Mesodermal cell (in vitro differentiated cells): ENCODE data around the gene THOC6.

Experiments used
- H3K27ac ChIP-seq: 2 replicates; pipeline ENCODE4 v1.7.0; 2013; ENCODE audit warnings: mild to moderate bottlenecking, low read depth, low read length, moderate library complexity; ENCODE audit not compliant: severe bottlenecking
- H3K36me3 ChIP-seq: 2 replicates; pipeline ENCODE4 v1.7.1; 2013; ENCODE audit warnings: mild to moderate bottlenecking, low read length, moderate library complexity; ENCODE audit not compliant: control insufficient read depth, insufficient read depth
- H3K4me1 ChIP-seq: one replicate; pipeline ENCODE4 v1.7.1; 2013; ENCODE audit warnings: mild to moderate bottlenecking, low read length; ENCODE audit not compliant: insufficient read depth, control insufficient read depth, poor library complexity, severe bottlenecking
- H3K4me3 ChIP-seq: 2 replicates; pipeline ENCODE4 v1.7.0; 2013; ENCODE audit warnings: low read length, control low read depth, mild to moderate bottlenecking; ENCODE audit not compliant: insufficient read depth, poor library complexity, severe bottlenecking; ENCODE audit errors: extremely low read depth
- H3K9me3 ChIP-seq: 2 replicates; pipeline ENCODE4 v1.7.1; 2013; ENCODE audit warnings: mild to moderate bottlenecking, low read length, moderate library complexity; ENCODE audit not compliant: control insufficient read depth
- WGBS, 2 experiments: methylation state at CpG; one replicate each; pipeline ENCODE4 v1.1.5; 2013; ENCODE audit warnings: missing lambda C conversion rate in 2 of 2; ENCODE audit not compliant: insufficient coverage in 2 of 2; 5-methylcytosine and 5-hydroxymethylcytosine counted together

THOC6 gene

GRCh38 chr16:3017794-3018506 is 5.9 kb upstream of the THOC6 start, which contains the start of gene CLDN6:
CLDN6 (minus strand) TSS chr16:3018183; CDS start chr16:3016021, 2,162 bp downstream.
- peaks cover 11% of the 10 kb centered on the region for H3K4me1 ChIP-seq
- no peaks in the 10 kb centered on the region for H3K9me3 ChIP-seq
- 2 to 8% methylated on average over 20 to 43 of the region's 52 CpGs for WGBS, 2 experiments
- peak within 1 kb of the TSS; percentile 59 for H3K4me3 ChIP-seq
- peaks cover 10% of the 10 kb centered on the region for H3K36me3 ChIP-seq
- no peak within 1 kb of the TSS for H3K27ac ChIP-seq

- Histone ChIP-seq H3K4me3 (peak overlapping the region; percentile 73), H3K27ac (peak overlapping the region; percentile 100), H3K9me3 (no peaks in the 10 kb centered on the region), H3K4me1 (peaks cover 15% of the 10 kb centered on the region), H3K36me3 (peaks cover 16% of the 10 kb centered on the region)
- WGBS, 2 experiments = 54 to 55% methylated on average over 32 to 35 of the region's 40 CpGs
Observed at GRCh38 chr16:3019594-3020246, 4.1 kb upstream of the THOC6 start.

- Histone ChIP-seq H3K36me3 (peaks cover 16% of the 10 kb centered on the region), H3K27ac (peak within 1 kb of the TSS; percentile 100), H3K4me1 (peaks cover 15% of the 10 kb centered on the region), H3K4me3 (peak within 1 kb of the TSS; percentile 73), H3K9me3 (no peaks in the 10 kb centered on the region)
- 0 to 1% methylated on average over 28 to 30 of the region's 49 CpGs for WGBS, 2 experiments
Observed at GRCh38 chr16:3020247-3020603, 3.6 kb upstream of the THOC6 start, which contains the start of gene TNFRSF12A. TNFRSF12A (plus strand) TSS chr16:3020368; CDS start chr16:3020398, 30 bp downstream.

GRCh38 chr16:3020604-3021448 is 3.0 kb upstream of the THOC6 start:
- Histone ChIP-seq H3K36me3 (peaks cover 21% of the 10 kb centered on the region), H3K27ac (peak overlapping the region; percentile 100), H3K4me3 (peak overlapping the region; percentile 73), H3K4me1 (peaks cover 15% of the 10 kb centered on the region), H3K9me3 (no peaks in the 10 kb centered on the region)
- 0% methylated on average over 28 to 45 of the region's 57 CpGs for WGBS, 2 experiments

- WGBS, 2 experiments = 0 to 2% methylated on average over 14 to 22 of the region's 25 CpGs
- Histone ChIP-seq H3K4me3 (peak overlapping the region; percentile 73), H3K27ac (peak overlapping the region; percentile 100), H3K9me3 (no peaks in the 10 kb centered on the region), H3K4me1 (peaks cover 15% of the 10 kb centered on the region), H3K36me3 (peaks cover 29% of the 10 kb centered on the region)
Observed at GRCh38 chr16:3021449-3022207, 2.2 kb upstream of the THOC6 start.

GRCh38 chr16:3022208-3022683 is 1.6 kb upstream of the THOC6 start:
- Histone ChIP-seq H3K4me3 (peak overlapping the region; percentile 73), H3K9me3 (no peaks in the 10 kb centered on the region), H3K36me3 (peaks cover 35% of the 10 kb centered on the region), H3K4me1 (peaks cover 15% of the 10 kb centered on the region), H3K27ac (peak overlapping the region; percentile 100)
- 0 to 2% methylated on average over 5 to 6 of the region's 8 CpGs for WGBS, 2 experiments

- Histone ChIP-seq H3K4me3 (peak overlapping the region; percentile 73), H3K27ac (peak overlapping the region; percentile 100), H3K4me1 (peaks cover 17% of the 10 kb centered on the region), H3K36me3 (peaks cover 36% of the 10 kb centered on the region), H3K9me3 (no peaks in the 10 kb centered on the region)
- WGBS, 2 experiments = 31 to 45% methylated on average over 5 to 7 of the region's 8 CpGs
Observed at GRCh38 chr16:3022684-3023414, 986 bp upstream of the THOC6 start.

- 8 to 11% methylated on average over 3 to 4 of the region's 6 CpGs for WGBS, 2 experiments
Observed at GRCh38 chr16:3023415-3023668, 493 bp upstream of the THOC6 start.

GRCh38 chr16:3025032-3026002 is 1.5 kb downstream of the THOC6 start:
- no peaks in the 10 kb centered on the region for H3K9me3 ChIP-seq
- WGBS, 2 experiments = 94 to 98% methylated on average over 16 to 18 of the region's 18 CpGs
- H3K36me3 ChIP-seq = peaks cover 36% of the 10 kb centered on the region
- no peak overlapping the region for H3K27ac ChIP-seq
- H3K4me1 ChIP-seq = peaks cover 18% of the 10 kb centered on the region
- no peak overlapping the region for H3K4me3 ChIP-seq

More at GRCh38 chr16:3023415-3023668, 493 bp upstream of the THOC6 start:
- Histone ChIP-seq H3K9me3 (no peaks in the 10 kb centered on the region), H3K27ac (peak overlapping the region; percentile 100), H3K36me3 (peaks cover 36% of the 10 kb centered on the region), H3K4me1 (peaks cover 19% of the 10 kb centered on the region), H3K4me3 (peak overlapping the region; percentile 73)
